Caco-2 (cell line): ENCODE data around the gene C10orf143. TPM values are rescaled to one million over a fixed set of nuclear protein-coding genes. Genes with fewer than 3 reads are reported as not detected.
A peak's percentile ranks its signal among the peaks of the same experiment; 100 is the strongest.

Experiments
- BruUV-seq: library from RNA; stranded (reverse); fragments of 400-500 nt; replicated peaks from 2 replicates; lab custom pipeline; 2021; lab: Mats Ljungman, UMichigan
- CTCF ChIA-PET: fragments of 300-600 bp; sonication (Branson Sonifier 250); formaldehyde crosslinking; loops from one replicate; lab custom pipeline; 2022; ENCODE audit warnings: antibody characterized with exemption; lab: Charles Lee
- POLR2A ChIA-PET: fragments of 300-600 bp; sonication (Branson Sonifier 250); formaldehyde crosslinking; loops from one replicate; lab custom pipeline; 2022; ENCODE audit warnings: antibody characterized with exemption; lab: Charles Lee
- DNase-seq, 2 experiments: peaks; one replicate each; pipeline versions ENCODE4 v3.0.0 to v3.0.0-alpha.2; 2020 to 2022
- H3K27me3 ChIP-seq: replicated peaks from 2 replicates; pipeline ENCODE4 v1.6.0; 2011; ENCODE audit warnings: low read length; ENCODE audit not compliant: control insufficient read depth, insufficient read depth
- H3K36me3 ChIP-seq: 2 replicates; pipeline ENCODE4 v1.5.1; 2011; ENCODE audit warnings: low read length; ENCODE audit not compliant: control insufficient read depth, insufficient read depth
- H3K4me1 ChIP-seq: fragments of 250-450 bp; sonication (Bioruptor Pico); 2 replicates; pipeline ENCODE4 v1.5.1; 2020; ENCODE audit warnings: mild to moderate bottlenecking
- H3K4me3 ChIP-seq: 2 replicates; pipeline ENCODE4 v1.5.1; 2011; ENCODE audit warnings: low read depth, mild to moderate bottlenecking, control low read depth, low read length
- H3K9me3 ChIP-seq: fragments of 250-450 bp; sonication (Bioruptor Pico); 2 replicates; pipeline ENCODE4 v1.5.1; 2020; ENCODE audit warnings: mild to moderate bottlenecking, moderate library complexity
- H3K27ac Mint-ChIP-seq: one replicate; pipeline ENCODE4 v1.8.0; 2022; ENCODE audit warnings: mixed read lengths; ENCODE audit not compliant: unreplicated experiment
- H3K27me3 Mint-ChIP-seq: one replicate; pipeline ENCODE4 v1.8.0; 2022; ENCODE audit warnings: mixed read lengths; ENCODE audit not compliant: insufficient read depth, unreplicated experiment
- H3K36me3 Mint-ChIP-seq: one replicate; pipeline ENCODE4 v1.8.0; 2022; ENCODE audit warnings: mild to moderate bottlenecking, mixed read lengths; ENCODE audit not compliant: insufficient read depth, unreplicated experiment
- H3K4me1 Mint-ChIP-seq: one replicate; pipeline ENCODE4 v1.8.0; 2022; ENCODE audit warnings: low read depth, mixed read lengths; ENCODE audit not compliant: unreplicated experiment
- H3K4me3 Mint-ChIP-seq: one replicate; pipeline ENCODE4 v1.8.0; 2022; ENCODE audit warnings: mild to moderate bottlenecking, moderate library complexity, mixed read lengths; ENCODE audit not compliant: unreplicated experiment
- H3K9me3 Mint-ChIP-seq: one replicate; pipeline ENCODE4 v1.8.0; 2022; ENCODE audit warnings: mixed read lengths; ENCODE audit not compliant: unreplicated experiment
- CTCF ChIP-seq, 2 experiments: fragments of 200-600 bp in 1 of 2; IDR thresholded peaks; 1 replicate in 1 of 2; 2 replicates in 1 of 2; pipeline versions ENCODE4 v1.5.1 to v1.8.0; 2011 to 2022; ENCODE audit warnings: antibody characterized with exemption in 1 of 2, control low read depth in 1 of 2, inconsistent platforms in 1 of 2, low read depth in 1 of 2, low read length in 1 of 2, mild to moderate bottlenecking in 1 of 2, moderate library complexity in 1 of 2; ENCODE audit not compliant: insufficient read depth in 1 of 2, severe bottlenecking in 1 of 2, unreplicated experiment in 1 of 2
- intact Hi-C: fragments of 100-400 bp; cut with micrococcal nuclease; formaldehyde crosslinking; loops from one replicate; pipeline ENCODE4 v1.10.0; 2022; ENCODE audit not compliant: unreplicated experiment
- total RNA-seq: library from RNA; stranded (reverse); gene quantifications from 2 replicates; pipeline ENCODE4 v1.2.3, GENCODE V29; 2022

The C10orf143 gene
- total RNA-seq, 1 experiment from 2014 or later, result 0.54 TPM

- H3K27ac Mint-ChIP-seq, result no peak overlapping the region
- no peaks in the 10 kb centered on the region for H3K27me3 Mint-ChIP-seq
- H3K4me1 Mint-ChIP-seq, result peaks cover 18% of the 10 kb centered on the region
- TF ChIP-seq CTCF (IDR thresholded peaks at IDR 0.05; ENCODE audit: insufficient read depth in 1 of 2, low read depth in 1 of 2, low read length in 1 of 2, severe bottlenecking in 1 of 2, unreplicated experiment in 1 of 2), result no peak
- no peaks in the 10 kb centered on the region for H3K36me3 ChIP-seq
- BruUV-seq, result no TSS peak
- no peak for DNase-seq
- no peaks in the 10 kb centered on the region for H3K27me3 ChIP-seq
- POLR2A ChIA-PET, result no interaction called here
- H3K4me3 Mint-ChIP-seq, result no peak overlapping the region
- H3K4me1 ChIP-seq, result peaks cover 10% of the 10 kb centered on the region
- H3K9me3 ChIP-seq, result no peaks in the 10 kb centered on the region
- CTCF ChIA-PET, result no interaction called here
- intact Hi-C loops, result no loop called here
- no peaks in the 10 kb centered on the region for H3K9me3 Mint-ChIP-seq
- H3K36me3 Mint-ChIP-seq, result peaks cover 42% of the 10 kb centered on the region
- H3K4me3 ChIP-seq, result no peak overlapping the region
Measured at GRCh38 chr10:130140425-130140824, 29.8 kb upstream of the C10orf143 start.

GRCh38 chr10:130138479-130138866 lies 27.8 kb upstream of the C10orf143 start:
- Histone ChIP-seq H3K27me3 (no peaks in the 10 kb centered on the region), H3K9me3 (no peaks in the 10 kb centered on the region), H3K4me3 (no peak overlapping the region), H3K4me1 (peaks cover 10% of the 10 kb centered on the region), H3K36me3 (no peaks in the 10 kb centered on the region)
- peak overlapping the region; percentile 84 for H3K4me3 Mint-ChIP-seq
- peak overlapping the region; percentile 34 for H3K27ac Mint-ChIP-seq
- intact Hi-C loops, result no loop called here
- ChIA-PET CTCF (interaction anchor here (1.0 kb wide), 1 partner anchor 41 kb away, joined by 5 read pairs; no protein-coding TSS in a partner anchor), POLR2A (interaction anchor here (0.6 kb wide), 1 partner anchor 27 kb away, joined by 3 read pairs; no protein-coding TSS in a partner anchor)
- no peaks in the 10 kb centered on the region for H3K27me3 Mint-ChIP-seq
- peaks cover 18% of the 10 kb centered on the region for H3K4me1 Mint-ChIP-seq
- no peak for TF ChIP-seq CTCF (IDR thresholded peaks at IDR 0.05; ENCODE audit: insufficient read depth in 1 of 2, low read depth in 1 of 2, low read length in 1 of 2, severe bottlenecking in 1 of 2, unreplicated experiment in 1 of 2)
- peaks cover 38% of the 10 kb centered on the region for H3K36me3 Mint-ChIP-seq
- no peaks in the 10 kb centered on the region for H3K9me3 Mint-ChIP-seq
- no TSS peak for BruUV-seq
- DNase-seq, result peak; percentile 55 to 57

- no TSS peak for BruUV-seq
- Mint-ChIP-seq H3K27ac (peak overlapping the region; percentile 34), H3K4me3 (peak overlapping the region; percentile 84), H3K4me1 (peaks cover 16% of the 10 kb centered on the region), H3K27me3 (no peaks in the 10 kb centered on the region), H3K36me3 (peaks cover 38% of the 10 kb centered on the region), H3K9me3 (no peaks in the 10 kb centered on the region)
- Histone ChIP-seq H3K4me1 (peaks cover 10% of the 10 kb centered on the region), H3K4me3 (peak overlapping the region; percentile 95), H3K27me3 (no peaks in the 10 kb centered on the region), H3K9me3 (no peaks in the 10 kb centered on the region), H3K36me3 (no peaks in the 10 kb centered on the region)
- no peak for TF ChIP-seq CTCF (IDR thresholded peaks at IDR 0.05; ENCODE audit: insufficient read depth in 1 of 2, low read depth in 1 of 2, low read length in 1 of 2, severe bottlenecking in 1 of 2, unreplicated experiment in 1 of 2)
- CTCF ChIA-PET, result interaction anchor here (1.0 to 2.5 kb wide), 2 partner anchors 27 to 42 kb away, joined by 5 to 33 read pairs; partner anchors contain the start of gene C10orf143
- intact Hi-C loops, result loop anchor here (2.0 kb wide), 1 partner anchor 41 kb away; no protein-coding TSS in a partner anchor
- DNase-seq, result no peak
- POLR2A ChIA-PET, result interaction anchor here (1.9 kb wide), 1 partner anchor 27 kb away, joined by 66 read pairs; the partner anchor contains the start of gene C10orf143
Measured at GRCh38 chr10:130137659-130138478, 27.2 kb upstream of the C10orf143 start.
